ENCODE results near the gene BUD31. TPM values are rescaled to one million over a fixed set of nuclear protein-coding genes. Genes with fewer than 3 reads are reported as not detected.

Gene BUD31
- total and polyA plus RNA-seq, 9 of the 15 experiments (the other 6 are each of a cell fraction or from before 2014, with no cell fraction given) = 105 to 342 (median 247) TPM

GRCh38 chr7:99457650-99458493 lies 49.1 kb downstream of the BUD31 start (continued):
- no peak for TF ChIP-seq ETV6 (IDR thresholded peaks at IDR 0.05; ENCODE audit: borderline replicate concordance in 1 of 2, low read depth in 2 of 2, low read length in 1 of 2)
- TF ChIP-seq ETV6 (CRISPR knock-in tag; IDR thresholded peaks at IDR 0.05; ENCODE audit: borderline replicate concordance) = no peak
- TF ChIP-seq TOE1 (IDR thresholded peaks at IDR 0.05; ENCODE audit: borderline replicate concordance) = no peak
- TF ChIP-seq TOE1 (CRISPR knock-in tag; IDR thresholded peaks at IDR 0.05; ENCODE audit: borderline replicate concordance, low read depth) = no peak
- TF ChIP-seq, protein P1, sequence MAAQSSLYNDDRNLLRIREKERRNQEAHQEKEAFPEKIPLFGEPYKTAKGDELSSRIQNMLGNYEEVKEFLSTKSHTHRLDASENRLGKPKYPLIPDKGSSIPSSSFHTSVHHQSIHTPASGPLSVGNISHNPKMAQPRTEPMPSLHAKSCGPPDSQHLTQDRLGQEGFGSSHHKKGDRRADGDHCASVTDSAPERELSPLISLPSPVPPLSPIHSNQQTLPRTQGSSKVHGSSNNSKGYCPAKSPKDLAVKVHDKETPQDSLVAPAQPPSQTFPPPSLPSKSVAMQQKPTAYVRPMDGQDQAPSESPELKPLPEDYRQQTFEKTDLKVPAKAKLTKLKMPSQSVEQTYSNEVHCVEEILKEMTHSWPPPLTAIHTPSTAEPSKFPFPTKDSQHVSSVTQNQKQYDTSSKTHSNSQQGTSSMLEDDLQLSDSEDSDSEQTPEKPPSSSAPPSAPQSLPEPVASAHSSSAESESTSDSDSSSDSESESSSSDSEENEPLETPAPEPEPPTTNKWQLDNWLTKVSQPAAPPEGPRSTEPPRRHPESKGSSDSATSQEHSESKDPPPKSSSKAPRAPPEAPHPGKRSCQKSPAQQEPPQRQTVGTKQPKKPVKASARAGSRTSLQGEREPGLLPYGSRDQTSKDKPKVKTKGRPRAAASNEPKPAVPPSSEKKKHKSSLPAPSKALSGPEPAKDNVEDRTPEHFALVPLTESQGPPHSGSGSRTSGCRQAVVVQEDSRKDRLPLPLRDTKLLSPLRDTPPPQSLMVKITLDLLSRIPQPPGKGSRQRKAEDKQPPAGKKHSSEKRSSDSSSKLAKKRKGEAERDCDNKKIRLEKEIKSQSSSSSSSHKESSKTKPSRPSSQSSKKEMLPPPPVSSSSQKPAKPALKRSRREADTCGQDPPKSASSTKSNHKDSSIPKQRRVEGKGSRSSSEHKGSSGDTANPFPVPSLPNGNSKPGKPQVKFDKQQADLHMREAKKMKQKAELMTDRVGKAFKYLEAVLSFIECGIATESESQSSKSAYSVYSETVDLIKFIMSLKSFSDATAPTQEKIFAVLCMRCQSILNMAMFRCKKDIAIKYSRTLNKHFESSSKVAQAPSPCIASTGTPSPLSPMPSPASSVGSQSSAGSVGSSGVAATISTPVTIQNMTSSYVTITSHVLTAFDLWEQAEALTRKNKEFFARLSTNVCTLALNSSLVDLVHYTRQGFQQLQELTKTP (IDR thresholded peaks at IDR 0.05; ENCODE audit: low read depth in 1 of 2, partially characterized antibody in 2 of 2) = no peak
- TF ChIP-seq ZBTB33 (CRISPR knock-in tag; IDR thresholded peaks at IDR 0.05) = no peak
- no peak for TF ChIP-seq CCAR2 (IDR thresholded peaks at IDR 0.05; ENCODE audit: low read depth, low read length)
- no peak for TF ChIP-seq ADNP (tag; IDR thresholded peaks at IDR 0.05)
- no peak for TF ChIP-seq OTX1 (CRISPR knock-in tag; IDR thresholded peaks at IDR 0.05)
- TF ChIP-seq SMAD2 (IDR thresholded peaks at IDR 0.05; ENCODE audit: low read depth, low read length) = no peak
- no peak for TF ChIP-seq HIVEP1 (CRISPR knock-in tag; IDR thresholded peaks at IDR 0.05)
- TF ChIP-seq RBFOX2 (IDR thresholded peaks at IDR 0.05; ENCODE audit: low read depth, low read length) = peak; percentile 66
- TF ChIP-seq MXD1 (CRISPR knock-in tag; IDR thresholded peaks at IDR 0.05; ENCODE audit: borderline replicate concordance, poor library complexity, severe bottlenecking) = no peak
- peak; percentile 70; the same call in 1 of the 2 replicates for TF ChIP-seq POLR2AphosphoS5 (IDR thresholded peaks at IDR 0.05; ENCODE audit: control insufficient read depth, insufficient read depth, low read depth, low read length)
- no peak for TF ChIP-seq TBL1XR1 (IDR thresholded peaks at IDR 0.05; ENCODE audit: low read length in 2 of 2)
- TF ChIP-seq FOS (IDR thresholded peaks at IDR 0.05; ENCODE audit: extremely low read depth, insufficient read length) = no peak
- TF ChIP-seq CCNT2 (IDR thresholded peaks at IDR 0.05; ENCODE audit: borderline replicate concordance, extremely low read depth, insufficient read length, low read depth, low read length) = no peak
- TF ChIP-seq BMI1 (IDR thresholded peaks at IDR 0.05; ENCODE audit: low read length) = no peak
- TF ChIP-seq ZNF124 (CRISPR knock-in tag; IDR thresholded peaks at IDR 0.05) = no peak
- TF ChIP-seq FOXA1 (IDR thresholded peaks at IDR 0.05; ENCODE audit: borderline replicate concordance) = no peak
